Sigmoid colon (tissue), 4 donors: ENCODE data around the gene DIS3L2.

Experiments used
- CTCF ChIP-seq, 4 experiments: fragments of 450-650 bp in 3 of 4; fragments of 200-600 bp in 1 of 4; IDR thresholded peaks; one replicate each; pipeline ENCODE4 v1.5.1; 2016 to 2019; ENCODE audit warnings: antibody characterized with exemption in 4 of 4, mild to moderate bottlenecking in 3 of 4, moderate library complexity in 2 of 4
- EP300 ChIP-seq, 4 donors: sonication (generic); formaldehyde crosslinking; IDR thresholded peaks; one replicate each; pipeline ENCODE4 v1.6.1; 2017; ENCODE audit warnings: antibody characterized with exemption in 4 of 4
- POLR2A ChIP-seq, 2 donors: fragments of 450-650 bp; IDR thresholded peaks; one replicate each; pipeline ENCODE4 v1.6.1; 2016; ENCODE audit warnings: antibody characterized with exemption in 2 of 2, mild to moderate bottlenecking in 2 of 2, moderate library complexity in 2 of 2
- POLR2AphosphoS5 ChIP-seq, 4 donors: sonication (generic); formaldehyde crosslinking; IDR thresholded peaks; one replicate each; pipeline ENCODE4 v1.6.1; 2017; ENCODE audit warnings: antibody characterized with exemption in 4 of 4

- TF ChIP-seq EP300 (IDR thresholded peaks at IDR 0.05) (no peak), CTCF (IDR thresholded peaks at IDR 0.05) (no peak), POLR2AphosphoS5 (IDR thresholded peaks at IDR 0.05) (no peak), POLR2A (IDR thresholded peaks at IDR 0.05) (no peak)
These were observed 152.3 kb downstream of the DIS3L2 start for GRCh38 chr2:232113821-232114220.
